Thymus (tissue), 11 donors: Measurements from ENCODE around the gene ACE. TPM values are rescaled to one million over a fixed set of nuclear protein-coding genes. Genes with fewer than 3 reads are reported as not detected.
"Not testable (repeated sequence)": the region's sequence is repeated elsewhere in the genome, so short reads cannot be mapped to it uniquely, and the experiment has no call there.

Experiments
- DNase-seq, 9 donors: peaks; one replicate each; pipeline ENCODE4 v3.0.0-alpha.2; 2013; ENCODE audit warnings: low spot score in 9 of 9, low read depth in 6 of 9, missing footprints in 1 of 9
- H3K27ac ChIP-seq, 2 donors: one replicate each; pipeline ENCODE4 v1.5.1; 2013; ENCODE audit warnings: control low read depth in 1 of 2, low read depth in 1 of 2, low read length in 1 of 2, mild to moderate bottlenecking in 1 of 2, moderate library complexity in 1 of 2
- H3K27me3 ChIP-seq, 2 donors: one replicate each; pipeline ENCODE4 v1.5.1; 2013; ENCODE audit warnings: low read length in 1 of 2; ENCODE audit not compliant: control insufficient read depth in 2 of 2, insufficient read depth in 1 of 2
- H3K36me3 ChIP-seq, 2 donors: one replicate each; pipeline ENCODE4 v1.5.1; 2013; ENCODE audit warnings: low read length in 1 of 2, mild to moderate bottlenecking in 1 of 2, moderate library complexity in 1 of 2; ENCODE audit not compliant: control insufficient read depth in 2 of 2, insufficient read depth in 2 of 2
- H3K4me1 ChIP-seq, 2 donors: one replicate each; pipeline ENCODE4 v1.5.1; 2013; ENCODE audit warnings: low read length in 2 of 2; ENCODE audit not compliant: control insufficient read depth in 2 of 2, insufficient read depth in 2 of 2
- H3K4me3 ChIP-seq, 2 donors: one replicate each; pipeline ENCODE4 v1.5.1; 2013; ENCODE audit warnings: low read length in 2 of 2, control low read depth in 1 of 2, mild to moderate bottlenecking in 1 of 2
- H3K9me3 ChIP-seq, 2 donors: one replicate each; pipeline ENCODE4 v1.5.1; 2013; ENCODE audit warnings: low read length in 1 of 2, mild to moderate bottlenecking in 1 of 2; ENCODE audit not compliant: control insufficient read depth in 2 of 2, insufficient read depth in 1 of 2
- WGBS: extraction: QIAGEN DNeasy Blood & Tissue Kit; methylation state at CpG from one replicate; pipeline ENCODE4 v1.1.7; 2013; 5-methylcytosine and 5-hydroxymethylcytosine counted together
- polyA plus RNA-seq: library from polyadenylated mRNA; stranded (reverse); fragments of 200-250 nt; gene quantifications from one replicate; pipeline ENCODE4 v1.2.3, GENCODE V29; 2013
- total RNA-seq: library from RNA; stranded (reverse); fragments of 120-200 nt; gene quantifications from one replicate; pipeline ENCODE4 v1.2.4, GENCODE V29; 2013
- donor health status: healthy.

ACE gene
- total and polyA plus RNA-seq, 2 donors, result 0.28 to 1.1 TPM

- no peak overlapping the region for H3K27ac ChIP-seq
- no peaks in the 10 kb centered on the region for H3K9me3 ChIP-seq
Measured at GRCh38 chr17:63460018-63460417, 16.8 kb upstream of the ACE start.

GRCh38 chr17:63463771-63464170, 13.1 kb upstream of the ACE start:
- Histone ChIP-seq H3K36me3 (no peaks in the 10 kb centered on the region), H3K9me3 (no peaks in the 10 kb centered on the region), H3K4me1 (peaks cover 0 to 3% of the 10 kb centered on the region in 2 donors), H3K4me3 (no peak overlapping the region), H3K27me3 (no peaks in the 10 kb centered on the region), H3K27ac (no peak overlapping the region)
- DNase-seq, result no peak
- 76% methylated on average over 3 of the region's 3 CpGs for WGBS

More at GRCh38 chr17:63460018-63460417, 16.8 kb upstream of the ACE start:
- Histone ChIP-seq H3K4me1 (peaks cover 0 to 3% of the 10 kb centered on the region in 2 donors), H3K27me3 (no peaks in the 10 kb centered on the region), H3K4me3 (no peak overlapping the region), H3K36me3 (no peaks in the 10 kb centered on the region)
- DNase-seq, result no peak
- 91% methylated on average over 9 of the region's 9 CpGs for WGBS

- no peak overlapping the region for H3K4me3 ChIP-seq
- no peaks in the 10 kb centered on the region for H3K27me3 ChIP-seq
- peaks cover 0 to under 1% of the 10 kb centered on the region in 2 donors for H3K4me1 ChIP-seq
- DNase-seq, result no peak
- H3K36me3 ChIP-seq, result no peaks in the 10 kb centered on the region
- H3K9me3 ChIP-seq, result no peaks in the 10 kb centered on the region
- H3K27ac ChIP-seq, result no peak overlapping the region
- 59% methylated on average over 4 of the region's 4 CpGs for WGBS
Measured at GRCh38 chr17:63464691-63465236, 12.1 kb upstream of the ACE start.

- not testable (repeated sequence) for DNase-seq, H3K36me3 ChIP-seq, H3K4me3 ChIP-seq, H3K27ac ChIP-seq, H3K27me3 ChIP-seq, H3K4me1 ChIP-seq, H3K9me3 ChIP-seq
- 96% methylated on average over 6 of the region's 6 CpGs for WGBS
Measured at GRCh38 chr17:63468099-63468498, 8.8 kb upstream of the ACE start.

- peaks cover 26 to 48% of the 10 kb centered on the region in 2 donors for H3K27me3 ChIP-seq
- peaks cover 0 to 4% of the 10 kb centered on the region in 2 donors for H3K9me3 ChIP-seq
- H3K4me3 ChIP-seq, result no peak overlapping the region
- H3K27ac ChIP-seq, result no peak overlapping the region
- no peak for DNase-seq
- H3K4me1 ChIP-seq, result peaks cover 12 to 22% of the 10 kb centered on the region in 2 donors
- WGBS, result 87% methylated on average over 3 of the region's 3 CpGs
- H3K36me3 ChIP-seq, result no peaks in the 10 kb centered on the region
Measured at GRCh38 chr17:63474174-63474573, 2.7 kb upstream of the ACE start.

GRCh38 chr17:63474586-63475460, 2.0 kb upstream of the ACE start:
- no peak for DNase-seq
- 86% methylated on average over 10 of the region's 10 CpGs for WGBS
- peaks cover 12 to 22% of the 10 kb centered on the region in 2 donors for H3K4me1 ChIP-seq

GRCh38 chr17:63475491-63476412, 1.1 kb upstream of the ACE start:
- Histone ChIP-seq H3K9me3 (peaks cover 0 to 4% of the 10 kb centered on the region in 2 donors), H3K4me1 (peaks cover 12 to 22% of the 10 kb centered on the region in 2 donors), H3K4me3 (no peak overlapping the region), H3K36me3 (no peaks in the 10 kb centered on the region), H3K27me3 (peaks cover 26 to 58% of the 10 kb centered on the region in 2 donors), H3K27ac (no peak overlapping the region)
- 78% methylated on average over 28 of the region's 28 CpGs for WGBS
- no peak for DNase-seq

More at GRCh38 chr17:63474586-63475460, 2.0 kb upstream of the ACE start:
- Histone ChIP-seq H3K27ac (no peak overlapping the region), H3K4me3 (no peak overlapping the region), H3K27me3 (peaks cover 26 to 53% of the 10 kb centered on the region in 2 donors), H3K9me3 (peaks cover 0 to 4% of the 10 kb centered on the region in 2 donors), H3K36me3 (no peaks in the 10 kb centered on the region)

GRCh38 chr17:63476459-63476853, 405 bp upstream of the ACE start:
- under 1% methylated on average over 36 of the region's 36 CpGs for WGBS
- DNase-seq, result no peak
- Histone ChIP-seq H3K27me3 (peaks cover 26 to 58% of the 10 kb centered on the region in 2 donors), H3K27ac (no peak overlapping the region), H3K36me3 (no peaks in the 10 kb centered on the region), H3K4me1 (peaks cover 12 to 22% of the 10 kb centered on the region in 2 donors), H3K9me3 (peaks cover 0 to 4% of the 10 kb centered on the region in 2 donors), H3K4me3 (peak overlapping the region in 1 of 2 donors; percentile 52)
